Right lung (tissue), 5 donors: ENCODE results near the gene RCOR2. TPM values are rescaled to one million over a fixed set of nuclear protein-coding genes. Genes with fewer than 3 reads are reported as not detected.
"Not testable (repeated sequence)": the region's sequence is repeated elsewhere in the genome, so short reads cannot be mapped to it uniquely, and the experiment has no call there.

Experiments used
- DNase-seq, 2 donors: peaks; one replicate each; pipeline ENCODE4 v3.0.0-alpha.2; 2013
- polyA plus RNA-seq, 5 donors: library from polyadenylated mRNA; unstranded; fragments of 120-200 nt; gene quantifications; one replicate each; pipeline versions ENCODE4 v1.2.1 to v1.2.3, GENCODE V29; 2013; ENCODE audit warnings: inconsistent platforms in 1 of 5, low replicate concordance in 1 of 5; ENCODE audit not compliant: insufficient read length in 5 of 5, insufficient read depth in 1 of 5

Gene RCOR2
- polyA plus RNA-seq, 5 donors: 8.9 to 20.7 (median 12.6) TPM

GRCh38 chr11:63880403-63880790, 36.6 kb downstream of the RCOR2 start:
- DNase-seq: no peak

GRCh38 chr11:63879598-63880402, 37.2 kb downstream of the RCOR2 start:
- no peak for DNase-seq

- DNase-seq: no peak
Measured at GRCh38 chr11:63877658-63878241, 39.2 kb downstream of the RCOR2 start.

GRCh38 chr11:63876616-63877015, 40.3 kb downstream of the RCOR2 start:
- no peak for DNase-seq

- DNase-seq: no peak
Measured at GRCh38 chr11:63875506-63876065, 41.4 kb downstream of the RCOR2 start.

- no peak for DNase-seq
Measured at GRCh38 chr11:63874511-63874910, 42.5 kb downstream of the RCOR2 start.

- no peak for DNase-seq
Measured at GRCh38 chr11:63873311-63873710, 43.7 kb downstream of the RCOR2 start.

GRCh38 chr11:63872800-63873197, 44.2 kb downstream of the RCOR2 start:
- no peak for DNase-seq

- DNase-seq: peak; percentile 67 to 72
Measured at GRCh38 chr11:63871962-63872799, 44.8 kb downstream of the RCOR2 start.

GRCh38 chr11:63870351-63871140, 46.4 kb downstream of the RCOR2 start:
- DNase-seq: no peak

- no peak for DNase-seq
Measured at GRCh38 chr11:63869683-63870082, 47.3 kb downstream of the RCOR2 start.

- no peak for DNase-seq
Measured at GRCh38 chr11:63869171-63869591, 47.8 kb downstream of the RCOR2 start.

- no peak for DNase-seq
Measured at GRCh38 chr11:63868399-63869064, 48.4 kb downstream of the RCOR2 start.

GRCh38 chr11:63867511-63867910, 49.5 kb downstream of the RCOR2 start:
- DNase-seq: no peak

- DNase-seq: peak in 1 of 2 donors; percentile 61
Measured at GRCh38 chr11:63866211-63866610, 50.8 kb downstream of the RCOR2 start.

- DNase-seq: not testable (repeated sequence)
Measured at GRCh38 chr11:63863620-63864019, 53.3 kb downstream of the RCOR2 start.

- no peak for DNase-seq
Measured at GRCh38 chr11:63862923-63863322, 54.0 kb downstream of the RCOR2 start.
